ENCODE data around the gene LARP6.

- TF ChIP-seq CTCF (IDR thresholded peaks at IDR 0.05 in 4 of 5, conservative IDR thresholded peaks at IDR 0.05 in 1 of 5) (no peak), POLR2A (IDR thresholded peaks at IDR 0.05) (no peak)
These were observed 22.7 kb downstream of the LARP6 start for GRCh38 chr15:70831094-70831911.

All from gastrocnemius medialis (tissue), 4 donors.